Measurements from ENCODE around the gene IQCH. TPM values are rescaled to one million over a fixed set of nuclear protein-coding genes. Genes with fewer than 3 reads are reported as not detected.

The IQCH gene
- total and polyA plus RNA-seq, 2 of the 4 experiments (the other 2 are of a cell fraction) = 0.60 to 2.5 TPM

GRCh38 chr15:67331676-67332075 lies 77.1 kb downstream of the IQCH start:
- peak; percentile 7 for DNase-seq
- no CpG with 5 or more reads among the region's 1 CpG for WGBS, 2 experiments (ENCODE audit: extremely low coverage in 2 of 2, insufficient read length in 1 of 2)
- BruUV-seq (replicated peaks) = no TSS peak
- H2AK5ac ChIP-seq (ENCODE audit: low read depth, low read length) = no peak overlapping the region
- in situ Hi-C loops (cut with MboI; ENCODE audit: low sequenced_read_pairs) = no loop called here
- intact Hi-C loops (cut with micrococcal nuclease) = no loop called here
- no peaks in the 10 kb centered on the region for H3K9me1 ChIP-seq (ENCODE audit: insufficient read depth, low read length)
- H3K27ac ChIP-seq (ENCODE audit: insufficient read depth, low read length) = no peak overlapping the region
- no peak overlapping the region for H3K4me2 ChIP-seq (ENCODE audit: low read depth, low read length)
- H4K91ac ChIP-seq (ENCODE audit: insufficient read depth, low read depth, low read length) = no peak overlapping the region
- H2AFZ ChIP-seq (replicated peaks; ENCODE audit: low read length, poor library complexity) = no peak overlapping the region
- H3K9ac ChIP-seq (ENCODE audit: low read depth, low read length) = no peak overlapping the region
- no peak overlapping the region for H2BK120ac ChIP-seq (ENCODE audit: low read depth, low read length)
- no peaks in the 10 kb centered on the region for H3K36me3 ChIP-seq (ENCODE audit: control insufficient read depth, insufficient read depth, low read length)
- no peak overlapping the region for H4K5ac ChIP-seq (ENCODE audit: low read depth, low read length)
- H3K4me1 ChIP-seq (ENCODE audit: control insufficient read depth, insufficient read depth, low read length) = peaks cover 2% of the 10 kb centered on the region; the same call in 1 of the 2 replicates
- no peaks in the 10 kb centered on the region for H3K79me1 ChIP-seq (ENCODE audit: low read depth in 1 of 2, low read length in 2 of 2)
- peaks cover 4% of the 10 kb centered on the region; the same call in 1 of the 2 replicates for H3K9me3 ChIP-seq (ENCODE audit: control insufficient read depth, insufficient read depth, low read length)
- no peak overlapping the region for H3K4ac ChIP-seq (ENCODE audit: low read depth, low read length)
- ATAC-seq (ENCODE audit: low read depth) = peak; percentile 67
- H2BK5ac ChIP-seq (ENCODE audit: low read depth, low read length, poor library complexity, severe bottlenecking) = no peak overlapping the region
- H2BK15ac ChIP-seq (ENCODE audit: low read depth, low read length) = no peak overlapping the region
- H4K8ac ChIP-seq (ENCODE audit: low read depth in 2 of 2, low read length in 2 of 2) = no peak overlapping the region
- no peak overlapping the region for H2AK9ac ChIP-seq (replicated peaks; ENCODE audit: low read depth, low read length, poor library complexity)
- CTCF ChIA-PET = interaction anchor here (0.8 to 1.4 kb wide), 2 partner anchors 10 to 20 kb away, joined by 3 read pairs; no protein-coding TSS in a partner anchor
- TF ChIP-seq BHLHE40 (IDR thresholded peaks at IDR 0.05; ENCODE audit: low read depth, low read length) (no peak), RCOR1 (IDR thresholded peaks at IDR 0.05; ENCODE audit: insufficient replicate concordance, low read length) (no peak), MXI1 (IDR thresholded peaks at IDR 0.05; ENCODE audit: borderline replicate concordance, low read depth, low read length) (no peak), CTCF (conservative IDR thresholded peaks at IDR 0.05; ENCODE audit: low read depth, low read length) (no peak), CHD1 (IDR thresholded peaks at IDR 0.05; ENCODE audit: low read depth, low read length) (no peak), FOS (IDR thresholded peaks at IDR 0.05; ENCODE audit: low read depth, low read length) (no peak), NFE2L2 (IDR thresholded peaks at IDR 0.05; ENCODE audit: low read depth, low read length) (no peak), SMC3 (IDR thresholded peaks at IDR 0.05; ENCODE audit: low read depth, low read length) (no peak), RAD21 (IDR thresholded peaks at IDR 0.05; ENCODE audit: low read length) (no peak), USF2 (IDR thresholded peaks at IDR 0.05; ENCODE audit: low read depth, low read length) (no peak), MAFK (IDR thresholded peaks at IDR 0.05; ENCODE audit: low read depth, low read length) (no peak)
- TF ChIP-seq, protein P1, sequence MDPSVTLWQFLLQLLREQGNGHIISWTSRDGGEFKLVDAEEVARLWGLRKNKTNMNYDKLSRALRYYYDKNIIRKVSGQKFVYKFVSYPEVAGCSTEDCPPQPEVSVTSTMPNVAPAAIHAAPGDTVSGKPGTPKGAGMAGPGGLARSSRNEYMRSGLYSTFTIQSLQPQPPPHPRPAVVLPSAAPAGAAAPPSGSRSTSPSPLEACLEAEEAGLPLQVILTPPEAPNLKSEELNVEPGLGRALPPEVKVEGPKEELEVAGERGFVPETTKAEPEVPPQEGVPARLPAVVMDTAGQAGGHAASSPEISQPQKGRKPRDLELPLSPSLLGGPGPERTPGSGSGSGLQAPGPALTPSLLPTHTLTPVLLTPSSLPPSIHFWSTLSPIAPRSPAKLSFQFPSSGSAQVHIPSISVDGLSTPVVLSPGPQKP (IDR thresholded peaks at IDR 0.05; ENCODE audit: borderline replicate concordance, low read depth, low read length) = no peak
- POLR2A ChIA-PET (ENCODE audit: unreplicated experiment) = no interaction called here
- dilution Hi-C loops (cut with HindIII; ENCODE audit: low sequenced_read_pairs, unreplicated experiment) = no loop called here
- H3K27me3 ChIP-seq (ENCODE audit: control insufficient read depth, insufficient read depth, low read length) = peaks cover 9% of the 10 kb centered on the region
- H3K4me3 ChIP-seq (ENCODE audit: insufficient read depth, low read depth, low read length) = no peak overlapping the region
- H3K18ac ChIP-seq (ENCODE audit: low read depth, low read length) = no peak overlapping the region
- H3K56ac ChIP-seq (ENCODE audit: extremely low read depth, insufficient read depth, low read length) = no peak overlapping the region
- no peak overlapping the region; the same call in 1 of the 2 replicates for H3K23ac ChIP-seq (ENCODE audit: low read depth, low read length)
- H2BK20ac ChIP-seq (ENCODE audit: low read depth, low read length) = no peak overlapping the region
- no peaks in the 10 kb centered on the region for H4K20me1 ChIP-seq (ENCODE audit: insufficient read depth, low read length)
- H3K14ac ChIP-seq (replicated peaks; ENCODE audit: low read depth, low read length) = no peak overlapping the region; the same call in 1 of the 2 replicates
